Fibroblast of skin of right biceps (primary cell): ENCODE data around the gene ALDH7A1.
"Not testable (repeated sequence)": the region's sequence is repeated elsewhere in the genome, so short reads cannot be mapped to it uniquely, and the experiment has no call there.

Experiments
- DNase-seq: peaks from one replicate; pipeline ENCODE4 v3.0.0-alpha.2; 2013

The ALDH7A1 gene

GRCh38 chr5:126531543-126532120 is 63.4 kb downstream of the ALDH7A1 start:
- peak; percentile 20 for DNase-seq

- peak; percentile 57 for DNase-seq
Measured at GRCh38 chr5:126527892-126528291, 67.1 kb downstream of the ALDH7A1 start.

GRCh38 chr5:126527158-126527557 is 67.9 kb downstream of the ALDH7A1 start:
- no peak for DNase-seq

GRCh38 chr5:126526493-126526892 is 68.5 kb downstream of the ALDH7A1 start:
- DNase-seq, result no peak

- DNase-seq, result peak; percentile 19
Measured at GRCh38 chr5:126525630-126526245, 69.3 kb downstream of the ALDH7A1 start.

- DNase-seq, result no peak
Measured at GRCh38 chr5:126523818-126524510, 71.1 kb downstream of the ALDH7A1 start.

- DNase-seq, result no peak
Measured at GRCh38 chr5:126521130-126521529, 73.9 kb downstream of the ALDH7A1 start.

- no peak for DNase-seq
Measured at GRCh38 chr5:126520593-126520953, 74.4 kb downstream of the ALDH7A1 start.

- DNase-seq, result no peak
Measured at GRCh38 chr5:126519637-126520592, 75.1 kb downstream of the ALDH7A1 start.

GRCh38 chr5:126519223-126519622 is 75.8 kb downstream of the ALDH7A1 start:
- not testable (repeated sequence) for DNase-seq

GRCh38 chr5:126516852-126517251 is 78.2 kb downstream of the ALDH7A1 start:
- no peak for DNase-seq

GRCh38 chr5:126516133-126516532 is 78.9 kb downstream of the ALDH7A1 start:
- DNase-seq, result peak; percentile 31

- no peak for DNase-seq
Measured at GRCh38 chr5:126515337-126515736, 79.7 kb downstream of the ALDH7A1 start.

GRCh38 chr5:126514558-126515141 is 80.4 kb downstream of the ALDH7A1 start:
- no peak for DNase-seq

- DNase-seq, result peak; percentile 45
Measured at GRCh38 chr5:126514131-126514557, 80.9 kb downstream of the ALDH7A1 start.

- no peak for DNase-seq
Measured at GRCh38 chr5:126513703-126514102, 81.3 kb downstream of the ALDH7A1 start.

- DNase-seq, result no peak
Measured at GRCh38 chr5:126513302-126513701, 81.7 kb downstream of the ALDH7A1 start.

- DNase-seq, result no peak
Measured at GRCh38 chr5:126512451-126512850, 82.6 kb downstream of the ALDH7A1 start.

- DNase-seq, result no peak
Measured at GRCh38 chr5:126511961-126512360, 83.1 kb downstream of the ALDH7A1 start.

- no peak for DNase-seq
Measured at GRCh38 chr5:126509339-126509738, 85.7 kb downstream of the ALDH7A1 start.

GRCh38 chr5:126508962-126509279 is 86.1 kb downstream of the ALDH7A1 start:
- peak; percentile 26 for DNase-seq

GRCh38 chr5:126508251-126508961 is 86.6 kb downstream of the ALDH7A1 start:
- no peak for DNase-seq
